Breast epithelium (tissue), 4 donors: ENCODE measurements around the gene PERP. TPM values are rescaled to one million over a fixed set of nuclear protein-coding genes. Genes with fewer than 3 reads are reported as not detected.

Source experiments
- DNase-seq, 2 donors: peaks; one replicate each; pipeline ENCODE4 v3.0.0-alpha.2; 2019; ENCODE audit warnings: low spot score in 2 of 2
- H3K27ac ChIP-seq, 2 donors: fragments of 200-600 bp; sonication (generic) in 1 of 2; one replicate each; pipeline ENCODE4 v1.5.1; 2016 to 2019; ENCODE audit warnings: mild to moderate bottlenecking in 1 of 2
- H3K27me3 ChIP-seq, 2 donors: fragments of 200-600 bp; sonication (generic) in 1 of 2; one replicate each; pipeline versions ENCODE4 v1.5.1 to v1.6.0; 2017 to 2019; ENCODE audit warnings: control low read depth in 1 of 2, mild to moderate bottlenecking in 1 of 2
- H3K36me3 ChIP-seq: fragments of 200-600 bp; one replicate; pipeline ENCODE4 v1.5.1; 2019
- H3K4me1 ChIP-seq, 2 donors: fragments of 200-600 bp; sonication (generic); one replicate each; pipeline ENCODE4 v1.5.1; 2016 to 2019; ENCODE audit warnings: control low read depth in 1 of 2
- H3K4me3 ChIP-seq, 3 donors: fragments of 200-600 bp; sonication (generic); 1 replicate in 2 of 3; 2 replicates in 1 of 3; pipeline ENCODE4 v1.5.1; 2016 to 2019; ENCODE audit warnings: mild to moderate bottlenecking in 3 of 3, moderate library complexity in 2 of 3
- H3K9me3 ChIP-seq, 2 donors: fragments of 200-600 bp; sonication (generic) in 1 of 2; one replicate each; pipeline ENCODE4 v1.5.1; 2016 to 2019; ENCODE audit warnings: control low read depth in 1 of 2
- CTCF ChIP-seq, 3 donors: fragments of 450-650 bp; IDR thresholded peaks; one replicate each; pipeline ENCODE4 v1.5.1; 2016 to 2017; ENCODE audit warnings: antibody characterized with exemption in 3 of 3, mild to moderate bottlenecking in 3 of 3, moderate library complexity in 3 of 3
- POLR2A ChIP-seq: fragments of 450-650 bp; IDR thresholded peaks from one replicate; pipeline ENCODE4 v1.6.1; 2016; ENCODE audit warnings: antibody characterized with exemption, mild to moderate bottlenecking, moderate library complexity
- POLR2AphosphoS5 ChIP-seq, 3 donors: sonication (generic); formaldehyde crosslinking; IDR thresholded peaks; one replicate each; pipeline ENCODE4 v1.6.1; 2017; ENCODE audit warnings: antibody characterized with exemption in 3 of 3
- intact Hi-C: fragments of 100-400 bp; cut with DNase I; formaldehyde crosslinking; loops from one replicate; pipeline ENCODE4 v1.15.1; 2023; ENCODE audit warnings: low total_unique reads
- total RNA-seq, 3 donors: library from RNA; depleted of rRNA; stranded (reverse); fragments of >200 nt; gene quantifications; one replicate each; pipeline ENCODE4 v1.1.0, GENCODE V29; 2016

PERP gene
- total RNA-seq, 3 donors from 2014 or later: 62.9 to 176 (median 82.3) TPM

GRCh38 chr6:138116661-138116999 lies 9.4 kb upstream of the PERP start:
- DNase-seq: no peak
- Histone ChIP-seq H3K36me3 (no peaks in the 10 kb centered on the region), H3K4me3 (no peak overlapping the region), H3K9me3 (no peaks in the 10 kb centered on the region), H3K27me3 (no peaks in the 10 kb centered on the region), H3K27ac (no peak overlapping the region), H3K4me1 (no peaks in the 10 kb centered on the region)
- intact Hi-C loops: no loop called here
- no peak for TF ChIP-seq CTCF (IDR thresholded peaks at IDR 0.05)
- TF ChIP-seq POLR2A: no peak
- TF ChIP-seq POLR2AphosphoS5 (IDR thresholded peaks at IDR 0.05): no peak

GRCh38 chr6:138115877-138116660 lies 8.8 kb upstream of the PERP start:
- Histone ChIP-seq H3K27ac (no peak overlapping the region), H3K4me1 (no peaks in the 10 kb centered on the region), H3K4me3 (no peak overlapping the region), H3K27me3 (no peaks in the 10 kb centered on the region), H3K36me3 (no peaks in the 10 kb centered on the region), H3K9me3 (no peaks in the 10 kb centered on the region)
- intact Hi-C loops: no loop called here
- TF ChIP-seq POLR2AphosphoS5 (IDR thresholded peaks at IDR 0.05) (no peak), CTCF (IDR thresholded peaks at IDR 0.05) (peak; percentile 80 to 85 (median 84))
- peak in 1 of 2 donors; percentile 50 for DNase-seq

GRCh38 chr6:138115201-138115600 lies 8.0 kb upstream of the PERP start:
- Histone ChIP-seq H3K4me3 (no peak overlapping the region), H3K36me3 (no peaks in the 10 kb centered on the region), H3K27ac (no peak overlapping the region), H3K9me3 (no peaks in the 10 kb centered on the region), H3K27me3 (no peaks in the 10 kb centered on the region), H3K4me1 (no peaks in the 10 kb centered on the region)
- no peak for DNase-seq
- no peak for TF ChIP-seq CTCF (IDR thresholded peaks at IDR 0.05)
- no peak for TF ChIP-seq POLR2A
- no peak for TF ChIP-seq POLR2AphosphoS5 (IDR thresholded peaks at IDR 0.05)
- intact Hi-C loops: no loop called here

- TF ChIP-seq POLR2A: no peak
- no peak for TF ChIP-seq CTCF (IDR thresholded peaks at IDR 0.05)
- TF ChIP-seq POLR2AphosphoS5 (IDR thresholded peaks at IDR 0.05): no peak
- Histone ChIP-seq H3K27me3 (no peaks in the 10 kb centered on the region), H3K36me3 (no peaks in the 10 kb centered on the region), H3K9me3 (no peaks in the 10 kb centered on the region), H3K4me1 (no peaks in the 10 kb centered on the region), H3K27ac (no peak overlapping the region), H3K4me3 (no peak overlapping the region)
- intact Hi-C loops: loop anchor here (5.0 kb wide), 1 partner anchor 111 kb away; no protein-coding TSS in a partner anchor
- no peak for DNase-seq
Measured at GRCh38 chr6:138113588-138114210, 6.5 kb upstream of the PERP start.

GRCh38 chr6:138110229-138110628 lies 3.0 kb upstream of the PERP start:
- H3K4me3 ChIP-seq: no peak overlapping the region
- H3K27me3 ChIP-seq: no peaks in the 10 kb centered on the region
- intact Hi-C loops: loop anchor here (5.0 kb wide), 1 partner anchor 108 kb away; no protein-coding TSS in a partner anchor
- no peaks in the 10 kb centered on the region for H3K9me3 ChIP-seq
- no peaks in the 10 kb centered on the region for H3K4me1 ChIP-seq
- no peaks in the 10 kb centered on the region for H3K36me3 ChIP-seq
- no peak for DNase-seq
- H3K27ac ChIP-seq: no peak overlapping the region
- TF ChIP-seq CTCF (IDR thresholded peaks at IDR 0.05): no peak
